ENCODE data around the gene ERMARD.

Gene ERMARD

GRCh38 chr6:169723991-169724493 is 27.4 kb upstream of the ERMARD start:
- peak overlapping the region; percentile 71 for H3K4me3 ChIP-seq (ENCODE audit: low read depth, low read length)
- TF ChIP-seq CTCF (conservative IDR thresholded peaks at IDR 0.05; ENCODE audit: low read depth, low read length), result no peak
- DNase-seq (ENCODE audit: low read depth), result peak; percentile 20

- peak; percentile 32 for DNase-seq (ENCODE audit: low read depth)
- no peak for TF ChIP-seq CTCF (conservative IDR thresholded peaks at IDR 0.05; ENCODE audit: low read depth, low read length)
- H3K4me3 ChIP-seq (ENCODE audit: low read depth, low read length), result peak within 1 kb of the TSS; percentile 73
Observed at GRCh38 chr6:169724494-169725124, 26.8 kb upstream of the ERMARD start, which contains the start of gene PHF10. Gene PHF10, minus strand, starts transcription at chr6:169724500. Its CDS starts 569 bp downstream, at chr6:169723931.

GRCh38 chr6:169725125-169726048 is 26.0 kb upstream of the ERMARD start:
- TF ChIP-seq CTCF (conservative IDR thresholded peaks at IDR 0.05; ENCODE audit: low read depth, low read length), result no peak
- H3K4me3 ChIP-seq (ENCODE audit: low read depth, low read length), result peak overlapping the region; percentile 71
- DNase-seq (ENCODE audit: low read depth), result peak; percentile 79

- no peak for TF ChIP-seq CTCF (conservative IDR thresholded peaks at IDR 0.05; ENCODE audit: low read depth, low read length)
Observed at GRCh38 chr6:169726049-169726400, 25.4 kb upstream of the ERMARD start.

GRCh38 chr6:169726963-169727362 is 24.5 kb upstream of the ERMARD start:
- no peak for TF ChIP-seq CTCF (conservative IDR thresholded peaks at IDR 0.05; ENCODE audit: low read depth, low read length)
- no peak for DNase-seq (ENCODE audit: low read depth)
- no peak overlapping the region for H3K4me3 ChIP-seq (ENCODE audit: low read depth, low read length)

More at GRCh38 chr6:169726049-169726400, 25.4 kb upstream of the ERMARD start:
- no peak for DNase-seq (ENCODE audit: low read depth)
- no peak overlapping the region for H3K4me3 ChIP-seq (ENCODE audit: low read depth, low read length)

GRCh38 chr6:169729961-169730360 is 21.5 kb upstream of the ERMARD start:
- H3K4me3 ChIP-seq (ENCODE audit: low read depth, low read length), result no peak overlapping the region
- no peak for DNase-seq (ENCODE audit: low read depth)
- no peak for TF ChIP-seq CTCF (conservative IDR thresholded peaks at IDR 0.05; ENCODE audit: low read depth, low read length)
